Dermis lymphatic vessel endothelial cell (primary cell): ENCODE data around the gene SIX1. TPM values are rescaled to one million over a fixed set of nuclear protein-coding genes. Genes with fewer than 3 reads are reported as not detected.

Experiments used
- total RNA-seq: library from RNA; depleted of rRNA; stranded (reverse); fragments of >200 nt; gene quantifications from 2 replicates; pipeline ENCODE4 v1.2.1, GENCODE V29; 2014

The SIX1 gene
- total RNA-seq, result 0.09 and 0.11 TPM in 2 replicates

DNA sequence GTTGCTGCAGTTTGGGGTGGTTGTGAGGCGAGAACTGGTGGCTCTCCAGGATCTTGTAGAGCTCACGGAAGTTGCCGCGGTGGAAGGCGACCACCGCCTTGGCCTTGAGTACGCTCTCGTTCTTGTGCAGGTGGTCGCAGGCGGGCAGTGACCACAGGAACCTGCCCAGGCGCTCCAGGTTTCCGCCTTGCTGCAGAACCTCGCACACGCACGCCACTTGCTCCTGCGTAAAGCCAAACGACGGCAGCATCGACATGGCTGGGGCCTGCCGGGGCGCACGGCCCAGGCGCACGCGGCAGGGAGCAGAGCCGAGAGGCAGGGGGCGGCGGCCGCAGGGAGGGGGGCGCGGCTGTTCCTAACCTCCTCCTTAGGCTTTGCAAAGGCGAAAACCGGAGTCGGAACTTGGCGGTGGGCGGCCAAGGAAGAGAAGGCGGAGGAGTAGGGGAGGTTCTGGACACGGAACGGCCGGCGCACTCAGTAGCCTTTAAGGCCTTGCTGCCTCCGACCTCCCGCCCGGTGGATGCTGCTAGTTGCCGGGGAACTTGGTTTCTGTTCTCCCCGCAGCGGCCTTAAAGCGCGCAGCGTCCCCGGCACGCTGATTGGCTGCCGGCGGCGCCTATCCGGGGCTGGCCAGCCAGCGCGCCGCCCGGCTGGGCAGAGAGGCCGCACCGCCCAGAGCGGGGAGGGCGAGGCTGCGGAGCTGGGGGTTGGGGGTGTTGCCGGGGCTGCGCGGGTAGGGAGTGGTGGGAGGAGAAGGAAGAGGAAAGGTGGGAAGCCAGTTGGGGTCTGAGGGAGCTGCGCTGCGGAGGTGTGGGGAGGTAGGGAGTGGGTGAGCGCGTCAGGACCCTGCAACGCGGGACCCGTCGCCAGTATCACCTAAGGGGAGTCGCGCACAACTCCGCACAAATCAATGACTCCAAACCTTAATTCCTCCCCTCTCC is at the start of gene SIX1:
SIX1 (minus strand) TSS at position 544 of the 941 bp plus-strand sequence; CDS start at position 256, 288 bp downstream.

Other genes with a start within 250 kb of the SIX1 start
- not detected in 2 replicates for gene C14orf39, start 163.4 kb downstream of the SIX1 start, total RNA-seq
- gene SIX6, start 140.3 kb downstream of the SIX1 start, total RNA-seq, result not detected in 2 replicates
- 0.54 and 0.69 TPM in 2 replicates for gene SIX4, start 74.9 kb upstream of the SIX1 start, total RNA-seq
- 26.7 and 39.4 TPM in 2 replicates for gene MNAT1, start 85.3 kb upstream of the SIX1 start, total RNA-seq